GM04503 (cell line): ENCODE data around the gene ALDOC.

Source experiments
- DNase-seq: peaks from one replicate; pipeline ENCODE4 v3.0.0-alpha.2; 2012; ENCODE audit warnings: low read depth

The ALDOC gene

GRCh38 chr17:28532050-28532960 lies 44.4 kb downstream of the ALDOC start:
- no peak for DNase-seq

GRCh38 chr17:28530926-28531325 lies 45.8 kb downstream of the ALDOC start:
- no peak for DNase-seq

- no peak for DNase-seq
Observed at GRCh38 chr17:28530250-28530649, 46.4 kb downstream of the ALDOC start.

- DNase-seq, result no peak
Observed at GRCh38 chr17:28529013-28529400, 47.7 kb downstream of the ALDOC start.

GRCh38 chr17:28528327-28529012 lies 48.2 kb downstream of the ALDOC start:
- DNase-seq, result no peak

- DNase-seq, result no peak
Observed at GRCh38 chr17:28527859-28528258, 48.8 kb downstream of the ALDOC start.

GRCh38 chr17:28527181-28527681 lies 49.5 kb downstream of the ALDOC start:
- no peak for DNase-seq

GRCh38 chr17:28526381-28526780 lies 50.3 kb downstream of the ALDOC start:
- no peak for DNase-seq

- peak; percentile 39 for DNase-seq
Observed at GRCh38 chr17:28524476-28525424, 51.9 kb downstream of the ALDOC start.

- DNase-seq, result no peak
Observed at GRCh38 chr17:28523876-28524275, 52.8 kb downstream of the ALDOC start.

GRCh38 chr17:28523186-28523585 lies 53.5 kb downstream of the ALDOC start:
- no peak for DNase-seq
